ENCODE measurements around the gene TALDO1. TPM values are rescaled to one million over a fixed set of nuclear protein-coding genes. Genes with fewer than 3 reads are reported as not detected.

TALDO1 gene
- total RNA-seq, 1 experiment from 2014 or later, result 379 TPM

DNA sequence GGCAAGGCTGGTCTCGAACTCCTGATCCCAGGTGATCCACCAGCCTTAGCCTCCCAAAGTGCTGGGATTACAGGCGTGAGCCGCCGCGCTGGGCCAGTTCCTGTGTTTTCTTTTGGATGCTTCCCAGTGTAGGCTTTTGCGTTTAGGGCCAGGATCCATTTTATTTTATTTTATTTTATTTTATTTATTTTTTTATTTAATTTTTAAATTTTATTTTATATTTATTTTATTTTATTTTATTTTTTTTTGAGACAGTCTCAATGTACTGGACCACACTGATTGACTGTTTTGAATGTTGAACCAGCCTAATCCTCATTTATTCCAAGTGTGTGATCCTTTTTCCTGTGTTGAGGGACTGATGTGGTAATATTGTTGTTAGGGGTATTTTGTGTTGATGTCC, 32.8 kb upstream of the TALDO1 start:
- H3K36me3 Mint-ChIP-seq (ENCODE audit: insufficient read depth, unreplicated experiment), result peaks cover 66% of the 10 kb centered on the region
- H3K4me1 Mint-ChIP-seq (ENCODE audit: low read depth, unreplicated experiment), result peaks cover 34% of the 10 kb centered on the region
- intact Hi-C loops (cut with micrococcal nuclease; ENCODE audit: unreplicated experiment), result no loop called here
- no TSS peak for BruUV-seq (replicated peaks)
- H3K27me3 Mint-ChIP-seq (ENCODE audit: unreplicated experiment), result no peaks in the 10 kb centered on the region
- H3K9me3 Mint-ChIP-seq (ENCODE audit: low read depth, unreplicated experiment), result no peaks in the 10 kb centered on the region
- H3K27ac Mint-ChIP-seq (ENCODE audit: unreplicated experiment), result no peak overlapping the region
- no peak for DNase-seq
- TF ChIP-seq, protein P1, sequence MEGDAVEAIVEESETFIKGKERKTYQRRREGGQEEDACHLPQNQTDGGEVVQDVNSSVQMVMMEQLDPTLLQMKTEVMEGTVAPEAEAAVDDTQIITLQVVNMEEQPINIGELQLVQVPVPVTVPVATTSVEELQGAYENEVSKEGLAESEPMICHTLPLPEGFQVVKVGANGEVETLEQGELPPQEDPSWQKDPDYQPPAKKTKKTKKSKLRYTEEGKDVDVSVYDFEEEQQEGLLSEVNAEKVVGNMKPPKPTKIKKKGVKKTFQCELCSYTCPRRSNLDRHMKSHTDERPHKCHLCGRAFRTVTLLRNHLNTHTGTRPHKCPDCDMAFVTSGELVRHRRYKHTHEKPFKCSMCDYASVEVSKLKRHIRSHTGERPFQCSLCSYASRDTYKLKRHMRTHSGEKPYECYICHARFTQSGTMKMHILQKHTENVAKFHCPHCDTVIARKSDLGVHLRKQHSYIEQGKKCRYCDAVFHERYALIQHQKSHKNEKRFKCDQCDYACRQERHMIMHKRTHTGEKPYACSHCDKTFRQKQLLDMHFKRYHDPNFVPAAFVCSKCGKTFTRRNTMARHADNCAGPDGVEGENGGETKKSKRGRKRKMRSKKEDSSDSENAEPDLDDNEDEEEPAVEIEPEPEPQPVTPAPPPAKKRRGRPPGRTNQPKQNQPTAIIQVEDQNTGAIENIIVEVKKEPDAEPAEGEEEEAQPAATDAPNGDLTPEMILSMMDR (IDR thresholded peaks at IDR 0.05; ENCODE audit: unreplicated experiment), result no peak
- CTCF ChIA-PET, result no interaction called here
- no peak overlapping the region for H3K4me3 Mint-ChIP-seq (ENCODE audit: low read depth, unreplicated experiment)

DNA sequence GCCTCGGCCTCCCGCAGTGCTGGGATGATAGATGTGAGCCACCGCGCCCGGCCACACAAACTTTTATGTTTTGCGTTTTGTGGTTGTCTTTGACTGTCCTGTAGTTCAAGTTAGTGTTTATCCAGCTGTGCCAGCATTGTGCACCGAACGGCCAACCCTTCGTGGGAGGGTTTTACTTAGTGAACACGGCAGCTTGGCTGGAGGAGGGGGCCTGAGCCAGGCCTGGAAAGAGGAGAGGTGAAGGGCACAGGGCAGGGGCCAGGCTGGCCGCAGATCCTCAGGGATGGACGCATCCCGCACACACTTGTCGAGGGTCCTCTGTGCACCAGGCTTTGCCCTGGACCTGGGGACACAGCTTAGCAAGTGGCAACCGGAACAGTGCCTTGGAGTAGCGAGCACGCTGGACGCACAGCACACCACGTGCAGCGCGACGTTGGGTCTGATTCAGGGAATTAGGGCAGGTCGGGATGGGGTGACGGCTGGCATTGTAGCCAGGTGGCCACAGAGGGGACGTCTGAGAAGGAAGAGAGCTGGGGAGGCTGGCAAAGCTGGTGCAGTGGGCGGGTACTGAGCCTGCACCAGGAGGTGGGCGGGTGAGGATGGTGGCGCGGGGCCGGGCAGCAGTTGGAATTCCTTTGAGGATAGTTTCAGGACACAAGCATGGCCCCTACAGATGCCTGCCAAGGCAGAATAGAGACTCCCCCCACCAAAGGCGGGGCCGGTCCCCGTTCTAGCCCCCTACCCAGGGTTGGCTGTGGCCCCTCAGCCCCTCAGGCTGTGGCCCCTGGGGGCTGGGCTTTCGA, 27.8 kb upstream of the TALDO1 start:
- CTCF ChIA-PET, result no interaction called here
- intact Hi-C loops (cut with micrococcal nuclease; ENCODE audit: unreplicated experiment), result loop anchor here (10.0 kb wide), 1 partner anchor 165 kb away; no protein-coding TSS in a partner anchor
- Mint-ChIP-seq H3K27ac (ENCODE audit: unreplicated experiment) (no peak overlapping the region), H3K36me3 (ENCODE audit: insufficient read depth, unreplicated experiment) (peaks cover 63% of the 10 kb centered on the region), H3K4me3 (ENCODE audit: low read depth, unreplicated experiment) (no peak overlapping the region), H3K9me3 (ENCODE audit: low read depth, unreplicated experiment) (no peaks in the 10 kb centered on the region), H3K4me1 (ENCODE audit: low read depth, unreplicated experiment) (peaks cover 6% of the 10 kb centered on the region), H3K27me3 (ENCODE audit: unreplicated experiment) (no peaks in the 10 kb centered on the region)
- TF ChIP-seq, protein P1 (IDR thresholded peaks at IDR 0.05; ENCODE audit: unreplicated experiment), result no peak
- BruUV-seq (replicated peaks), result no TSS peak
- DNase-seq, result no peak

DNA sequence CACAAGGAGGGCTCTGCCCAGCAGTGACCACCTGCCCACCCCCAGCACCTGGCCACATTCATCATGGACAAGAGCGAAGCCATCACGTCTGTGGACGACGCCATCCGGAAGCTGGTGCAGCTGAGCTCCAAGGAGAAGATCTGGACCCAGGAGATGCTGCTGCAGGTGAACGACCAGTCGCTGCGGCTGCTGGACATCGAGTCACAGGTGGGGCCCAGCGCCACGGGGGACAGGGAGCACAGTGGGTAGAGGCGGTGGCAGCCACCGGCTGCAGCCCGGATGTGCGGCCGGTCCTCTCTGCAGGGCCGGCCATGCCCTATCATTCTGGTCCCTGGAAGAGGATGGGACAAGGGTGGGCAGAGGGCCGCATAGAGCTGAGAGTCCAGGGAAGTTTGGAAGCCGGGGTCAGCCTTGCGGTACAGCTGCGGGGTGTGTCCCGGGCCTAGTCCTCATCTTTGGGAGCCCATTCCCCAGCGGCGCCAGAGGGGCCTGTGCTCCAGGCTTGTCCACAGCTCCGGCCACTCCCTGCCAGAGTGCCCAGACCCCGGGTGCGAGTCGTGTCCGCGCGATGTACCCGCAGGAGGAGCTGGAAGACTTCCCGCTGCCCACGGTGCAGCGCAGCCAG, 27.1 kb upstream of the TALDO1 start:
- H3K27me3 Mint-ChIP-seq (ENCODE audit: unreplicated experiment), result no peaks in the 10 kb centered on the region

DNA sequence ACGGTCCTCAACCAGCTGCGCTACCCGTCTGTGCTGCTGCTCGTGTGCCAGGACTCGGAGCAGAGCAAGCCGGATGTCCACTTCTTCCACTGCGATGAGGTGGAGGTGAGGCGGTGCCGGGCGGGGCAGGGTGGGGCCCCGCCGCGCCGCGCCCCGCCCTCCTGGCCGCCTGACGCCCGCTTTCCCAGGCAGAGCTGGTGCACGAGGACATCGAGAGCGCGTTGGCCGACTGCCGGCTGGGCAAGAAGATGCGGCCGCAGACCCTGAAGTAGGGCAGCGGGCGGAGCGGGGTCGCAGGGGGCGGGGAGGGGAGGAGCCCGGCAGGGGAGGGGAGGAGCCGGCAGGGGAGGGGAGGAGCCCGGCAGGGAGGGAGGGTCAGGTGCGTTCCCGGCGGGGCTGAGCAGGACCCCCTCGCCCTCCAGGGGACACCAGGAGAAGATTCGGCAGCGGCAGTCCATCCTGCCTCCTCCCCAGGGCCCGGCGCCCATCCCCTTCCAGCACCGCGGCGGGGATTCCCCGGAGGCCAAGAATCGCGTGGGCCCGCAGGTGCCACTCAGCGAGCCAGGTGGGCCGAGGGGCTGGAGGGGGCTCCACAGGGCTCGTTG, 26.5 kb upstream of the TALDO1 start:
- Mint-ChIP-seq H3K36me3 (ENCODE audit: insufficient read depth, unreplicated experiment) (peaks cover 62% of the 10 kb centered on the region), H3K27ac (ENCODE audit: unreplicated experiment) (no peak overlapping the region), H3K4me3 (ENCODE audit: low read depth, unreplicated experiment) (no peak overlapping the region), H3K4me1 (ENCODE audit: low read depth, unreplicated experiment) (no peaks in the 10 kb centered on the region), H3K27me3 (ENCODE audit: unreplicated experiment) (no peaks in the 10 kb centered on the region), H3K9me3 (ENCODE audit: low read depth, unreplicated experiment) (no peaks in the 10 kb centered on the region)
- BruUV-seq (replicated peaks), result no TSS peak
- intact Hi-C loops (cut with micrococcal nuclease; ENCODE audit: unreplicated experiment), result loop anchor here (10.0 kb wide), 1 partner anchor 166 kb away; no protein-coding TSS in a partner anchor
- CTCF ChIA-PET, result no interaction called here
- no peak for DNase-seq
- TF ChIP-seq, protein P1 (IDR thresholded peaks at IDR 0.05; ENCODE audit: unreplicated experiment), result no peak

More for the DNA sequence above, 27.1 kb upstream of the TALDO1 start:
- no peak for DNase-seq
- CTCF ChIA-PET, result no interaction called here
- Mint-ChIP-seq H3K4me3 (ENCODE audit: low read depth, unreplicated experiment) (no peak overlapping the region), H3K36me3 (ENCODE audit: insufficient read depth, unreplicated experiment) (peaks cover 65% of the 10 kb centered on the region), H3K27ac (ENCODE audit: unreplicated experiment) (no peak overlapping the region), H3K9me3 (ENCODE audit: low read depth, unreplicated experiment) (no peaks in the 10 kb centered on the region), H3K4me1 (ENCODE audit: low read depth, unreplicated experiment) (no peaks in the 10 kb centered on the region)
- BruUV-seq (replicated peaks), result no TSS peak
- TF ChIP-seq, protein P1 (IDR thresholded peaks at IDR 0.05; ENCODE audit: unreplicated experiment), result no peak
- intact Hi-C loops (cut with micrococcal nuclease; ENCODE audit: unreplicated experiment), result loop anchor here (10.0 kb wide), 1 partner anchor 165 kb away; no protein-coding TSS in a partner anchor
